NB4 (cell line): ENCODE results near the gene NFATC2IP.
"Not testable (repeated sequence)": the region's sequence is repeated elsewhere in the genome, so short reads cannot be mapped to it uniquely, and the experiment has no call there.

Source experiments
- DNase-seq: peaks from one replicate; pipeline ENCODE4 v3.0.0; 2010; ENCODE audit warnings: low read depth
- H3K4me3 ChIP-seq: one replicate; pipeline ENCODE4 v1.5.1; 2011; ENCODE audit warnings: mild to moderate bottlenecking, low read depth, low read length, moderate library complexity
- MYC ChIP-seq: IDR thresholded peaks from 2 replicates; pipeline ENCODE4 v1.6.1; 2011; ENCODE audit warnings: low read depth, low read length
- POLR2A ChIP-seq: IDR thresholded peaks from 2 replicates; pipeline ENCODE4 v1.6.1; 2011; ENCODE audit warnings: mild to moderate bottlenecking; ENCODE audit not compliant: insufficient read length; ENCODE audit errors: extremely low read depth
- TF ChIP-seq, protein P1 (sequence below): IDR thresholded peaks from one replicate; pipeline ENCODE4 v1.5.1; 2012; ENCODE audit warnings: low read depth, low read length
- TF ChIP-seq, protein P2 (sequence below): IDR thresholded peaks from 2 replicates; pipeline ENCODE4 v1.6.1; 2011; ENCODE audit warnings: low read depth, low read length

The NFATC2IP gene

GRCh38 chr16:28937222-28937876 is 13.4 kb upstream of the NFATC2IP start:
- no peak for DNase-seq
- TF ChIP-seq POLR2A (no peak), MYC (no peak)
- TF ChIP-seq, protein P1, sequence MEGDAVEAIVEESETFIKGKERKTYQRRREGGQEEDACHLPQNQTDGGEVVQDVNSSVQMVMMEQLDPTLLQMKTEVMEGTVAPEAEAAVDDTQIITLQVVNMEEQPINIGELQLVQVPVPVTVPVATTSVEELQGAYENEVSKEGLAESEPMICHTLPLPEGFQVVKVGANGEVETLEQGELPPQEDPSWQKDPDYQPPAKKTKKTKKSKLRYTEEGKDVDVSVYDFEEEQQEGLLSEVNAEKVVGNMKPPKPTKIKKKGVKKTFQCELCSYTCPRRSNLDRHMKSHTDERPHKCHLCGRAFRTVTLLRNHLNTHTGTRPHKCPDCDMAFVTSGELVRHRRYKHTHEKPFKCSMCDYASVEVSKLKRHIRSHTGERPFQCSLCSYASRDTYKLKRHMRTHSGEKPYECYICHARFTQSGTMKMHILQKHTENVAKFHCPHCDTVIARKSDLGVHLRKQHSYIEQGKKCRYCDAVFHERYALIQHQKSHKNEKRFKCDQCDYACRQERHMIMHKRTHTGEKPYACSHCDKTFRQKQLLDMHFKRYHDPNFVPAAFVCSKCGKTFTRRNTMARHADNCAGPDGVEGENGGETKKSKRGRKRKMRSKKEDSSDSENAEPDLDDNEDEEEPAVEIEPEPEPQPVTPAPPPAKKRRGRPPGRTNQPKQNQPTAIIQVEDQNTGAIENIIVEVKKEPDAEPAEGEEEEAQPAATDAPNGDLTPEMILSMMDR = peak; percentile 7
- TF ChIP-seq, protein P2, sequence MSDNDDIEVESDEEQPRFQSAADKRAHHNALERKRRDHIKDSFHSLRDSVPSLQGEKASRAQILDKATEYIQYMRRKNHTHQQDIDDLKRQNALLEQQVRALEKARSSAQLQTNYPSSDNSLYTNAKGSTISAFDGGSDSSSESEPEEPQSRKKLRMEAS = no peak
- H3K4me3 ChIP-seq = no peak overlapping the region

GRCh38 chr16:28938721-28939120 is 12.0 kb upstream of the NFATC2IP start:
- H3K4me3 ChIP-seq = no peak overlapping the region
- DNase-seq = no peak
- TF ChIP-seq, protein P1 = no peak
- TF ChIP-seq POLR2A = no peak
- no peak for TF ChIP-seq MYC
- TF ChIP-seq, protein P2 = no peak

DNA sequence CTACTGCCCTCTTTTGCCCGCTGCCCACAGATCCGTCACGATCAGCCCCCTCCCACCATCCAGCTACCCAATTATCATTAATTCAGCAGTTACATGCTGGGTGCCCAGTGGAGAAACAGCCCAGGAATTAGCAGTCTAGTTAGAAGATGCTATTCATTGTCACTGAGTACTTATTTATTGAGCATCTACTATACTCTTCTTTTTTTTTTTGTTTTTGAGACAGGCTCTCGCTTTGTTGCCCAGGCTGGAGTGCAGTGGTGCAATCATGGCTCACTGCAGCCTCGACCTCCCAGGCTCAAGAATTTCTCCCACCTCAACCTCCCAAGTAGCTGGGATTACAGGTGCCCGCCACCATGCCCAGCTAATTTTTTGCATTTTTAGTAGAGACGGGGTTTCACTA is 10.9 kb upstream of the NFATC2IP start:
- DNase-seq, H3K4me3 ChIP-seq: not testable (repeated sequence)

DNA sequence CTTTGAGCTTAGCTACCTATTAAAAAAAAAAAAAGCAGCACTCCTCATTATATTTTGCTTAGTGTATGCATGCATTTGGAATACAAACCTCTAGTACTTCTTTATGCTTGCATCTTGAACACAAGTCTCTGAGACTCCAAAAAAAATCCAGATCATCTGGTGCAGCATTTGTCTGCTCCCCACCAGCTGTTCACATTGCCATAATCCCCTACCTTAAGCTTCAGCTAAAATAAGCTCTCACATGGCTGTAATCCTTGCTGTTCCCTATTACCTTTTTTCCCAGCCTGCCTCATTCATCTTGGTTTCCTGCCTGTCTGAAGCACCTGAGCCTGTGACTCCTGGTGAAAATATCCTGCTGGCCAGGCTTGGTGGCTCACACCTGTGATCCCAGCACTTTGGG is 7.5 kb upstream of the NFATC2IP start:
- TF ChIP-seq POLR2A (no peak), MYC (no peak)
- TF ChIP-seq, protein P2 = no peak
- TF ChIP-seq, protein P1 = no peak
- no peak overlapping the region for H3K4me3 ChIP-seq
- DNase-seq = no peak

DNA sequence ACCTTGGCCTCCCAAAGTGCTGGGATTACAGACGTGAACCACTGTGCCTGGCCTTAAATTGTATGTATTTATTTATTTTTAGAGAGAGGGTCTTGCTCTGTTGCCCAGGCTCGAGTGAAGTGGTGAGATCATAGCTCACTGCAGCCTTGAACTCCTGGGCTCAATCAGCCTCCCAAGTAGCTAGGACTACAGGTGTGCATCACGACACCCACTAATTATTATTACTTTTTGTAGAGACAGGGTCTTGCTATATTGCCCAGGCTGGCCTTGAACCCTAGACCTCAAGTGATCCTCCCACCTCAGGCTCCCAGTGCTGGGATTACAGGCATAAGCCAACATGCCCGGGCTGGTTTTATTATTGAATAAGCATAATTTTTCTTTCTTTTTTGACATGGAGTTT is 4.1 kb upstream of the NFATC2IP start:
- TF ChIP-seq, protein P1 = no peak
- TF ChIP-seq POLR2A = no peak
- no peak for TF ChIP-seq MYC
- TF ChIP-seq, protein P2 = no peak
- H3K4me3 ChIP-seq = no peak overlapping the region
- no peak for DNase-seq

DNA sequence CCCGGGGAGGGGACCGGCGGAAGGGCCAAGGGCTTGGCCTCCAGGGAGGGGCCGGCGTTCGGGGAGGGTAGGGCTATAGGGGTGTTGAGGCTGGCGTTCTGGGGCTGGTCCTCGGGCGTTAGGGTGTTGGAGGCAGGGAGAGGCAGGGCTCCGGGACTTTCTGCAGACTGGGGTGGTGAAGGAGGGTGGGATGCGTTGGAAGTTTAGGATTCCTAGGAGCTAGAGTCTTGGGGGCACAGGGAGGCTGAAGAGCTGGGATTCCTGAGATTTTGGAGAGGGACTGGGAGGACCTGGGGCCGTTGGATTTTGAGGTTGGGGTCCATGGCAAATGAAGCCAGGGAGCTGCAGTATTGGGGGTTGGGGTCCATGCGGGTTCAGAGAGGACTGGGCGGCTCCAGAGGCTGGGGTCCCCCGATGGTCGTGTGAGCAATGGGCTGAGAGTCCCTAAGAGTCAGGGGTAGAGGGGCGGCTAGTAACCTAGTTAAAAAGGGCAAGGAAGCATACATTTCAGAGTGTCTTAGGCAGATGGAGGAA is 740 bp downstream of the NFATC2IP start:
- peak; percentile 56 for DNase-seq
- H3K4me3 ChIP-seq = peak overlapping the region; percentile 88
- TF ChIP-seq POLR2A (no peak), MYC (no peak)
- TF ChIP-seq, protein P2 = no peak
- TF ChIP-seq, protein P1 = no peak
